VCaP (cell line): ENCODE results near the gene IKZF4.
"Not testable (repeated sequence)": the region's sequence is repeated elsewhere in the genome, so short reads cannot be mapped to it uniquely, and the experiment has no call there.

Experiments
- H3K27ac ChIP-seq: fragments of 450-650 bp; 2 replicates; pipeline ENCODE4 v1.5.1; 2017
- TF ChIP-seq, protein P1 (sequence below): fragments of 450-650 bp; conservative IDR thresholded peaks from 2 replicates; pipeline ENCODE4 v1.5.1; 2017; ENCODE audit warnings: mild to moderate bottlenecking, moderate library complexity

The IKZF4 gene

DNA sequence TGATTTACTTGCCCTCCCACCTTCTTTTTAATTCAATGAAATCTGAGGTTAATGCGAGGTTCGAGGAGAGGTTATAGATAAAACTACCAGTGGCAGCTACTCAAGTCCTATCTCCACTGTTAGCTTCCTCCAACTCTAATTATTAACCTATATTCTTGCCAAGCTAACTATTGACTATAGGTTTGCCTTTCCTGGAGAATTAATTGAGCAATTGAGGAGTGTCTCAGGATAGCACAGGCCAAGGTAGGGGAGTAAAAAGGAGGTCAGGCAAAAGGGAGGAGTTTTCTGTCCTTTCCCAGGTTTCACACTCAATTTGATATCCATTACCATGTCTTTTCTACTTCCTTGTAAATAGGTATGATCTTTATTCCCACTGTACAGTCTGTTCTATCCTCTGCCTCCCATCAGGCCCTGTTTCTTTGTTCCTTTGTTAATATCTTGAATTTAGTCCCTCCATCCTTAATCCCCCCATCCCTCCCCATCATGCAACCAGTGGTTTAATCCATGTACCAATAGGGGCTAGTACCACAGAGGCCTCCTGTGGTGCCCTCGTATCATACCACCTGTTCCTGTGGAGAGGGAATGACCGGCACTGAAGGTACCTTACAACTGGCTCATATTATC lies 27.5 kb upstream of the IKZF4 start:
- H3K27ac ChIP-seq, result no peak overlapping the region
- TF ChIP-seq, protein P1, sequence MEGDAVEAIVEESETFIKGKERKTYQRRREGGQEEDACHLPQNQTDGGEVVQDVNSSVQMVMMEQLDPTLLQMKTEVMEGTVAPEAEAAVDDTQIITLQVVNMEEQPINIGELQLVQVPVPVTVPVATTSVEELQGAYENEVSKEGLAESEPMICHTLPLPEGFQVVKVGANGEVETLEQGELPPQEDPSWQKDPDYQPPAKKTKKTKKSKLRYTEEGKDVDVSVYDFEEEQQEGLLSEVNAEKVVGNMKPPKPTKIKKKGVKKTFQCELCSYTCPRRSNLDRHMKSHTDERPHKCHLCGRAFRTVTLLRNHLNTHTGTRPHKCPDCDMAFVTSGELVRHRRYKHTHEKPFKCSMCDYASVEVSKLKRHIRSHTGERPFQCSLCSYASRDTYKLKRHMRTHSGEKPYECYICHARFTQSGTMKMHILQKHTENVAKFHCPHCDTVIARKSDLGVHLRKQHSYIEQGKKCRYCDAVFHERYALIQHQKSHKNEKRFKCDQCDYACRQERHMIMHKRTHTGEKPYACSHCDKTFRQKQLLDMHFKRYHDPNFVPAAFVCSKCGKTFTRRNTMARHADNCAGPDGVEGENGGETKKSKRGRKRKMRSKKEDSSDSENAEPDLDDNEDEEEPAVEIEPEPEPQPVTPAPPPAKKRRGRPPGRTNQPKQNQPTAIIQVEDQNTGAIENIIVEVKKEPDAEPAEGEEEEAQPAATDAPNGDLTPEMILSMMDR, result no peak

DNA sequence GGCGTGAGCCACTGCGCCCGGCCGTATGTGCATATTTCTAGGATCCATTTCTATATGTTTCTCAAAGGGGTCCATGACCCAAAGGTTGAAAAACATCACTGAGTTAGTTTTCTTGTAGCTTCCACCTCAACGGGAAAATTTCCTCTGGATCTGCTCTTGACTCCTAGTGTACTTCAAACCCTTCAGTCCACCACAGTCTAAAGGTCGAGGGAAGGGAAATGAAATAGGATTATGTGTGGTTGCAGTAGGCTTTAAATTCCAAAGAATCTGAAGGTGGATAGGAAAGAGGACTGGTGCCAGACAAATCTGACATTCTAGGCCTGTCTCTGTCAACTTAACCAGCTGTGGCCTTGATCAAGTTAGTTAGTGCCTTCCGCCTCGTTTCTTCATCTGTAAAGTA lies 25.5 kb upstream of the IKZF4 start:
- TF ChIP-seq, protein P1, result no peak
- no peak overlapping the region for H3K27ac ChIP-seq

DNA sequence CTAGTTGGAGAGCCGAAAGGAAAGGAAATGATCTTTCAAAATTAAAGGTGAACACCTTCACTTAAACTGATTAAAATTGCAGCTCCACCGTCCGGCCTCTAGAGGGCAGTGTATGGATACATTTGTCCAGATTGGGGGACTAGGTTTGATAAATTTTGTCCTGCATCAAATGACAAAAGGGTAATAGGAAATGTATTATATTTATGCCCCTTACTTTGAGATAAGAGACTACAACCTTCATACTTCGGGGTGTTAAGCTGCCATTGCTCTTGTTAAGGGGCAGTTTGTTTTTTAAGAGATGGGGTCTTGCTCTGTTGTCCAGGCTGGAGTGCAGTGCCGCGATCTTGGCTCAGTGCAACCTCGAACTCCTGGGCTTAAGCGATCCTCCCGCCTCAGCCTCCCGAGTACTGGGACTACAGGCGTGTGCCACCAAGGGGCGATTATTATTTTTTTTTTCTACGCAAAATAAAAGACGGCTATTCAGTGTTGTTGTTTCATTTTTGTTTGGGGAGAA lies 24.6 kb upstream of the IKZF4 start:
- peak overlapping the region; percentile 84 for H3K27ac ChIP-seq
- TF ChIP-seq, protein P1, result peak; percentile 90

DNA sequence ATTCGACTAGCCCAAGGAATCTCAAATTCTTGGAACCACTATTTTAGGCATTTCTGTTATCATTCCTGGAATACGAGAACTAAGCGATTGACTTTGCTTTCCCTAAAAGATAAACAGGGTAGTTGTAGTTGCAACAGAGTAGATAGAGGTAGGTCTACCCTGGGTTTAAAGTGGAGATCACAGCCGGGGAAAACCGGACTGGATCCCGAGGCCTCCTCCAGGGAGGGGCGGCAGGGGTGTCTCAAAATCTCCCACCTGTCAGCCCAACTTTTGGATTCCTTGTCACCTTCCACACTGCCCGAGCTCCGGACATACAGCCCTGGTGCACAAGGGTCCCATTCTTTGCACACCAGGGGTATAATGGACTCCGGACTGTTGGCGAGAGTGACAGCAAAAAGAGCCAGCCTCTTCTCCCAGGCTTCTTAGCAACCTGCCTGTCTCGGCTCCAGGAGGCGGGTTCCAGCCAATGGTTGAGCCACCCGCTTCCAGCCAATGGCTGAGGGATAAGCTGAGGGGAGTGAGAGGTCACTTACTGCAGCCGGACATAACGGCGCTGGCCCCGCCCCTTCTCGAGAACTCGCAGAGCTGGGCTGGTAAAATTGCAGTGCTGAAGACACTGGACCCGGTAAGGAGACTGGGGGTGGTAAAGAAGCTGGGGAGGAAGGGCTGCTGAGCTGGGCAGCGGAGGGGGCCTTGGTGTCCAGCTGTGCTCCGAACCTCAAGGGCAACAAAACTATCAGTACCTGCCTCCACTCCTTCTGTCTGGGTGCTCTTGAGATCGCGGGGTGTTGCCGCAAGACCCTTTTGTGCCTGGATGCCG lies 23.9 kb upstream of the IKZF4 start, which contains the start of gene SUOX:
Gene SUOX (plus strand): TSS at position 562 of the 820 bp plus-strand sequence. CDS start 4,946 bp downstream, outside the sequence.
- H3K27ac ChIP-seq, result peak within 1 kb of the TSS; percentile 84
- TF ChIP-seq, protein P1, result no peak

DNA sequence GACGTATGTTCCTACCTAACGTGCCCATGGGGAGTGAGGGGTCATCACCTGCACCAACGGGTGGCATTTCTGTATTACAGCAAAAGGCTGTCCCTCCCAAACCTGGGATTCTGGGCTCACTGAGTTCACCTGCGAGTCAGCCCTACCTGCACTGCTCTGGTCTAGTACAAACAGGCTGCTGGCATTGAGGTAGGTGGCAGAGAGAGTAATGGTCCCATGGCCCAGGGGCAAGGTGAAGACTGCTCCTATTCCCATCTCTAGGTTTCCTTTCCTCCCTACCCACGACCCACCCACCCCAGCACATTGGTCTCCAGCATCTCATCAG lies 23.3 kb upstream of the IKZF4 start:
- peak overlapping the region; percentile 84 for H3K27ac ChIP-seq
- TF ChIP-seq, protein P1, result no peak

DNA sequence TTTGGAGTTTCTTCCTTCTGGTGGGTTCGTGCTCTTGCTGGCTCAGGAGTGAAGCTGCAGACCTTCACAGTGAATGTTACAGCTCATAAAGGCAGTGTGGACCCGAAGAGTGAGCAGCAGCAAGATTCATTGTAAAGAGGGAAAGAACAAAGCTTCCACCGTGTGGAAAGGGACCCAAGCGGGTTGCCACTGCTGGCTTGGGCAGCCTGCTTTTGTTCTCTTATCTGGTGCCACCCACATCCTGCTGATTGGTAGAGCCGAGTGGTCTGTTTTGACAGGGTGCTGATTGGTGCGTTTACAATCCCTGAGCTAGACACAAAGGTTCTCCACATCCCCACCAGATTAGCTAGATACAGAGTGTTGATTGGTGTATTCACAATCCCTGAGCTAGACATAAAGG lies 21.3 kb upstream of the IKZF4 start:
- H3K27ac ChIP-seq, result peak overlapping the region; percentile 83; the same call in 1 of the 2 replicates

DNA sequence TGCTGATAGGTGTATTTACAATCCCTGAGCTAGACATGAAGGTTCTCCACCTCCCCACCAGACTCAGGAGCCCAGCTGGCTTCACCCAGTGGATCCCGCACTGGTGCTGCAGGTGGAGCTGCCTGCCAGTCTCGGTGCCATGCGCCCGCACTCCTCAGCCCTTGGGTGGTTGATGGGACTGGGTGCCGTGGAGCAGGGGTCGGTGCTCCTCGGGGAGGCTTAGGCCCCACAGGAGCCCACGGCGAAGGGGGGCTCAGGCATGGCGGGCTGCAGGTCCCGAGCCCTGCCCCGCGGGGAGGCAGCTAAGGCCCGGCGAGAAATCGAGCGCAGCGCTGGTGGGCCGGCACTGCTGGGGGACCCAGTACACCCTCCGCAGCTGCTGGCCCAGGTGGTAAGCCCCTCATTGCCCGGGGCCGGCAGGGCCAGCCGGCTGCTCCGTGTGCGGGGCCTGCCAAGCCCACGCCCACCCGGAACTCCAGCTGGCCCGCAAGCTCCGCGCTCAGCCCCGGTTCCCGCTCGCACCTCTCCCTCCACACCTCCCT lies 20.8 kb upstream of the IKZF4 start:
- peak overlapping the region; percentile 83 for H3K27ac ChIP-seq

DNA sequence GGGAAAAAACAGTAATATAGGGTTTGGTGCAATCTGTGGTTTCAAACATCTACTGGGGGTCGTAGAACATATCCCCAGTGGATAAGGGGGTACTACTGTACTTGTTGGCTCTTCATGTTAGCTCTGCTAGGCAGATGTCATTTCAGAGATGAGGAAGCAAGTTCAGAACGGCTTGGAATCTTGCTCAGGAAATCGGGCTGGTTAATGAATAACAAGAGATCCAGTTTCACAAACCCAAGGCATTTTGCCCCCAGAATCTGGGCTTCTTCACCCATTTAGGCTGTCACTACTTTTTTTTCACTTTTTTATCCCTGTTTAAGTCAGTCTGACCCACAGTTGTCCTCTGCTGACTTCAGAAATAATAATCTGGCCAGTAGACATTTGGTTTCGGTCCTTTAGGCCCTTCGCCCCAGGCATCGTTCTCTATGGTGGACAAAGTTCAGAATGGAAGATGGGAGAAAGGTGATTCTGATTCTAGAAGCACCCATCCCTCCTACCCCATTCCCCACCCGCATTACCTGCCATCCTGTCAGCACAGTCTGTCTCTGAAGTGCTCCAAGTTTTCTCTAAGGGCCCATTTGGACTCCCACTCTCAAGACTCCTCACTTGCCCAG lies 19.2 kb upstream of the IKZF4 start:
- TF ChIP-seq, protein P1, result no peak
- H3K27ac ChIP-seq, result peak overlapping the region; percentile 83

DNA sequence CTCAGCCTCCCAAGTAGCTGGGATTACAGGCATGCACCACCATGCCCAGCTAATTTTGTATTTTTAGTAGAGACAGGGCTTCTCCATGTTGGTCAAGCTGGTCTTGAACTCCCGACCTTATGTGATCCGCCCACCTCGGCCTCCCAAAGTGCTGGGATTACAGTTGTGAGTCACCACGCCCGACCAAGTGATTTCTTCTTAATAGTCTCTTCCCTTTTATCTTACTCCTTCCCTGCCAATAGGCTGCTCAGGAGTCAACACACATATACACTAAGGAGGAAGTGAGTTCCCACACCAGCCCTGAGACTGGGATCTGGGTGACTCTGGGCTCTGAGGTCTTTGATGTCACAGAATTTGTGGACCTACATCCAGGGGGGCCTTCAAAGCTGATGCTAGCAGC lies 17.5 kb upstream of the IKZF4 start:
- not testable (repeated sequence) for H3K27ac ChIP-seq
